K562 (cell line): ENCODE measurements around the gene FOXO3. TPM values are rescaled to one million over a fixed set of nuclear protein-coding genes. Genes with fewer than 3 reads are reported as not detected.

Experiments
- BRCA1 ChIP-seq, 2 experiments: fragments of 450-650 bp in 1 of 2; sonication (generic) in 1 of 2; formaldehyde crosslinking in 1 of 2; IDR thresholded peaks; 2 replicates each; pipeline versions ENCODE4 v1.5.0 to v1.6.1; 2017 to 2020; ENCODE audit warnings: mild to moderate bottlenecking in 1 of 2, missing genetic modification reagents in 1 of 2
- E4F1 ChIP-seq: fragments of 250-450 bp; sonication (Bioruptor Pico); IDR thresholded peaks from 2 replicates; pipeline ENCODE4 v1.5.0; 2021; ENCODE audit warnings: mild to moderate bottlenecking, borderline replicate concordance
- EP400 ChIP-seq: fragments of 450-650 bp; IDR thresholded peaks from 2 replicates; pipeline ENCODE4 v1.6.1; 2017; ENCODE audit warnings: antibody characterized with exemption, mild to moderate bottlenecking, moderate library complexity
- FOXJ3 ChIP-seq: sonication (generic); formaldehyde crosslinking; IDR thresholded peaks from 2 replicates; pipeline ENCODE4 v1.4.0; 2020; ENCODE audit warnings: mild to moderate bottlenecking, missing genetic modification reagents
- GATA2 ChIP-seq: sonication (generic); formaldehyde crosslinking; IDR thresholded peaks from 2 replicates; pipeline ENCODE4 v1.4.0; 2020; ENCODE audit warnings: mild to moderate bottlenecking, missing genetic modification reagents
- GATAD2B ChIP-seq: fragments of 450-650 bp; IDR thresholded peaks from 2 replicates; pipeline ENCODE4 v1.6.1; 2017; ENCODE audit warnings: mild to moderate bottlenecking, borderline replicate concordance
- GTF3C2 ChIP-seq: IDR thresholded peaks from 3 replicates; pipeline ENCODE4 v1.6.1; 2011; ENCODE audit warnings: borderline replicate concordance, mild to moderate bottlenecking, moderate library complexity; ENCODE audit not compliant: insufficient read length; ENCODE audit errors: extremely low read depth
- HINFP ChIP-seq: fragments of 450-650 bp; conservative IDR thresholded peaks from 2 replicates; pipeline ENCODE4 v1.6.1; 2016; ENCODE audit warnings: missing genetic modification characterization, low read depth, mild to moderate bottlenecking, control low read depth, missing compliant biosample characterization
- KDM4B ChIP-seq, 2 experiments: fragments of 450-650 bp in 1 of 2; sonication (generic) in 1 of 2; IDR thresholded peaks; 2 replicates each; pipeline ENCODE4 v1.6.1; 2016 to 2017; ENCODE audit warnings: borderline replicate concordance in 2 of 2, antibody characterized with exemption in 1 of 2, low read depth in 1 of 2, mild to moderate bottlenecking in 1 of 2
- KLF1 ChIP-seq: fragments of 450-650 bp; IDR thresholded peaks from 2 replicates; pipeline ENCODE4 v1.6.1; 2016; ENCODE audit warnings: missing genetic modification characterization, missing compliant biosample characterization
- MTA2 ChIP-seq: fragments of 450-650 bp; IDR thresholded peaks from 2 replicates; pipeline ENCODE4 v1.6.1; 2016; ENCODE audit warnings: low read depth
- MYBL2 ChIP-seq, 2 experiments: fragments of 450-650 bp in 1 of 2; sonication (generic) in 1 of 2; formaldehyde crosslinking in 1 of 2; IDR thresholded peaks; 2 replicates each; pipeline versions ENCODE4 v1.6.1 to v1.8.1; 2017 to 2022; ENCODE audit warnings: borderline replicate concordance in 1 of 2, inconsistent platforms in 1 of 2, low read depth in 1 of 2, mild to moderate bottlenecking in 1 of 2, missing genetic modification reagents in 1 of 2, moderate library complexity in 1 of 2
- NFATC3 ChIP-seq: fragments of 450-650 bp; IDR thresholded peaks from 2 replicates; pipeline ENCODE4 v1.6.1; 2017; ENCODE audit warnings: mild to moderate bottlenecking
- NFIC ChIP-seq: fragments of 450-650 bp; IDR thresholded peaks from 2 replicates; pipeline ENCODE4 v1.6.1; 2017; ENCODE audit warnings: mild to moderate bottlenecking, inconsistent platforms
- PHF20 ChIP-seq: fragments of 450-650 bp; IDR thresholded peaks from 2 replicates; pipeline ENCODE4 v1.6.1; 2018; ENCODE audit not compliant: partially characterized antibody
- TAL1 ChIP-seq: fragments of 450-650 bp; IDR thresholded peaks from 2 replicates; pipeline ENCODE4 v1.6.1; 2016; ENCODE audit warnings: mild to moderate bottlenecking
- TOE1 ChIP-seq, 2 experiments: fragments of 450-650 bp in 1 of 2; sonication (generic) in 1 of 2; formaldehyde crosslinking in 1 of 2; IDR thresholded peaks; 2 replicates each; pipeline versions ENCODE4 v1.7.1 to v1.8.0; 2016 to 2022; ENCODE audit warnings: borderline replicate concordance in 2 of 2, mild to moderate bottlenecking in 2 of 2, antibody characterized with exemption in 1 of 2, inconsistent platforms in 1 of 2, low read depth in 1 of 2, missing genetic modification reagents in 1 of 2, moderate library complexity in 1 of 2
- ZKSCAN1 ChIP-seq: fragments of 150-350 bp; IDR thresholded peaks from 2 replicates; pipeline ENCODE4 v1.6.1; 2016; ENCODE audit warnings: low read depth, low read length
- ZNF3 ChIP-seq: fragments of 250-450 bp; sonication (Bioruptor Pico); IDR thresholded peaks from 2 replicates; pipeline ENCODE4 v1.5.0; 2021; ENCODE audit warnings: mild to moderate bottlenecking, moderate library complexity
- ZSCAN32 ChIP-seq: fragments of 450-650 bp; formaldehyde crosslinking; IDR thresholded peaks from 2 replicates; pipeline ENCODE4 v1.4.0; 2020; ENCODE audit warnings: mild to moderate bottlenecking, moderate library complexity
- polyA plus RNA-seq, 8 experiments: library from polyadenylated mRNA; depleted of rRNA in 4 of 8; stranded (reverse) in 5 of 8; unstranded in 3 of 8; fragments of >200 nt; fragmentation: Nextera tagmentation in 2 of 8; fragmentation: Illumina TruSeq in 1 of 8; extraction: Ambion mirVana in 2 of 8; extraction: Trizol in 1 of 8; gene quantifications; 2 replicates each; pipeline versions ENCODE4 v1.2.1 to v1.2.3, GENCODE V29; 2011 to 2014; ENCODE audit warnings: inconsistent platforms in 1 of 8, missing spikeins in 1 of 8
- total RNA-seq, 7 experiments: library from RNA; depleted of rRNA in 6 of 7; stranded (reverse); fragments of >200 nt in 6 of 7; fragmentation: Illumina TruSeq in 2 of 7; extraction: Trizol in 2 of 7; gene quantifications; 2 replicates each; pipeline versions ENCODE4 v1.2.1 to v1.2.3, GENCODE V29; 2011 to 2021; ENCODE audit warnings: low replicate concordance in 1 of 7

The FOXO3 gene
- total and polyA plus RNA-seq, 9 of the 15 experiments (the other 6 are each of a cell fraction or from before 2014, with no cell fraction given), result 3.0 to 14.6 (median 6.0) TPM

GRCh38 chr6:108630050-108630714 is 69.5 kb downstream of the FOXO3 start (continued):
- no peak for TF ChIP-seq E4F1 (CRISPR knock-in tag)
- no peak for TF ChIP-seq ZKSCAN1
- TF ChIP-seq GATA2 (CRISPR knock-in tag), result peak; percentile 40
- no peak for TF ChIP-seq HINFP (tag)
- 0 out of 2 replicates have a peak, but pooled peaks have one; percentile 29 for TF ChIP-seq NFATC3
- no peak for TF ChIP-seq GTF3C2
- TF ChIP-seq MTA2, result peak; percentile 42; the same call in 1 of the 2 replicates
- TF ChIP-seq EP400, result peak; percentile 44; the same call in 1 of the 2 replicates
- peak; percentile 12; the same call in 1 of the 2 replicates for TF ChIP-seq TAL1
- TF ChIP-seq FOXJ3 (CRISPR knock-in tag), result no peak
- TF ChIP-seq TOE1 (IDR thresholded peaks at IDR 0.05; ENCODE audit: borderline replicate concordance), result no peak; the same call in 1 of the 2 replicates
- TF ChIP-seq TOE1 (CRISPR knock-in tag; IDR thresholded peaks at IDR 0.05; ENCODE audit: borderline replicate concordance, low read depth), result no peak
- TF ChIP-seq KLF1 (tag), result no peak
- no peak for TF ChIP-seq KDM4B (IDR thresholded peaks at IDR 0.05; ENCODE audit: borderline replicate concordance in 2 of 2, low read depth in 1 of 2)
- no peak for TF ChIP-seq GATAD2B
- TF ChIP-seq ZSCAN32, result no peak
- TF ChIP-seq BRCA1 (IDR thresholded peaks at IDR 0.05), result no peak
- no peak for TF ChIP-seq BRCA1 (CRISPR knock-in tag; IDR thresholded peaks at IDR 0.05)
- TF ChIP-seq ZNF3 (CRISPR knock-in tag), result no peak
- no peak for TF ChIP-seq MYBL2 (IDR thresholded peaks at IDR 0.05; ENCODE audit: low read depth)
- no peak for TF ChIP-seq MYBL2 (CRISPR knock-in tag; IDR thresholded peaks at IDR 0.05; ENCODE audit: borderline replicate concordance)
- TF ChIP-seq PHF20, result no peak
- TF ChIP-seq NFIC, result no peak
